Spleen (tissue), 11 donors: ENCODE data around the gene GNAO1. TPM values are rescaled to one million over a fixed set of nuclear protein-coding genes. Genes with fewer than 3 reads are reported as not detected.

Experiments used
- DNase-seq: peaks from one replicate; pipeline ENCODE4 v3.0.0-alpha.2; 2020
- H3K27ac ChIP-seq, 8 donors: fragments of 200-600 bp; sonication (generic) in 7 of 8; 1 replicate in 4 of 8; 2 replicates in 4 of 8; pipeline versions ENCODE4 v1.5.0 to v1.8.0; 2016 to 2021; ENCODE audit warnings: inconsistent platforms in 4 of 8, mild to moderate bottlenecking in 4 of 8, moderate library complexity in 1 of 8
- H3K27me3 ChIP-seq, 7 donors: fragments of 200-600 bp; sonication (generic) in 6 of 7; replicated peaks in 1 of 7; 1 replicate in 4 of 7; 2 replicates in 3 of 7; pipeline versions ENCODE4 v1.5.0 to v1.8.0; 2016 to 2021; ENCODE audit warnings: inconsistent platforms in 3 of 7, mild to moderate bottlenecking in 1 of 7
- H3K36me3 ChIP-seq, 6 donors: fragments of 200-600 bp; sonication (generic) in 5 of 6; 1 replicate in 4 of 6; 2 replicates in 2 of 6; pipeline versions ENCODE4 v1.5.0 to v1.8.0; 2016 to 2021; ENCODE audit warnings: inconsistent platforms in 2 of 6
- H3K4me1 ChIP-seq, 6 donors: fragments of 200-600 bp; sonication (generic) in 5 of 6; 1 replicate in 3 of 6; 2 replicates in 3 of 6; pipeline versions ENCODE4 v1.5.0 to v1.8.0; 2016 to 2021; ENCODE audit warnings: inconsistent platforms in 3 of 6
- H3K4me3 ChIP-seq, 8 donors: fragments of 200-600 bp; sonication (generic) in 7 of 8; 1 replicate in 4 of 8; 2 replicates in 4 of 8; pipeline versions ENCODE4 v1.5.0 to v1.8.0; 2016 to 2021; ENCODE audit warnings: inconsistent platforms in 4 of 8, mild to moderate bottlenecking in 4 of 8, moderate library complexity in 2 of 8
- H3K9me3 ChIP-seq, 8 donors: fragments of 200-600 bp; sonication (generic) in 7 of 8; 1 replicate in 4 of 8; 2 replicates in 4 of 8; pipeline versions ENCODE4 v1.5.0 to v1.8.0; 2016 to 2021; ENCODE audit warnings: inconsistent platforms in 4 of 8
- POLR2A ChIP-seq, 3 donors: fragments of 450-650 bp; IDR thresholded peaks; one replicate each; pipeline ENCODE4 v1.5.1; 2017; ENCODE audit warnings: antibody characterized with exemption in 3 of 3, mild to moderate bottlenecking in 1 of 3
- POLR2AphosphoS5 ChIP-seq, 3 donors: sonication (generic); formaldehyde crosslinking; IDR thresholded peaks; one replicate each; pipeline ENCODE4 v1.5.1; 2017; ENCODE audit warnings: antibody characterized with exemption in 3 of 3
- WGBS, 5 donors: extraction: QIAGEN DNeasy Blood & Tissue Kit in 3 of 5; methylation state at CpG; one replicate each; pipeline versions ENCODE4 v1.1.5 to v1.1.7; 2013 to 2018; 5-methylcytosine and 5-hydroxymethylcytosine counted together
- intact Hi-C: fragments of 100-400 bp; cut with DNase I; formaldehyde crosslinking; loops from one replicate; pipeline ENCODE4 v1.15.0; 2023; ENCODE audit warnings: low total_unique reads
- polyA plus RNA-seq, 3 donors: library from polyadenylated mRNA; stranded (reverse); fragments of 200-250 nt; gene quantifications; one replicate each; pipeline ENCODE4 v1.2.1, GENCODE V29; 2013
- total RNA-seq, 7 donors: library from RNA; depleted of rRNA in 3 of 7; stranded (reverse); fragments of >200 nt in 3 of 7; fragmentation: NEBNext Ultra II Directional in 4 of 7; extraction: Animal tissue kit (Norgen Biotek cat#: 25700) in 4 of 7; gene quantifications; one replicate each; pipeline versions ENCODE4 v1.1.0 to v1.2.1, GENCODE V29; 2016 to 2021
- TF ChIP-seq, protein P1 (sequence below), 11 experiments: fragments of 200-600 bp in 7 of 11; fragments of 450-650 bp in 4 of 11; sonication (generic) in 4 of 11; IDR thresholded peaks in 8 of 11; conservative IDR thresholded peaks in 3 of 11; 1 replicate in 7 of 11; 2 replicates in 4 of 11; pipeline versions ENCODE4 v1.4.0 to v1.8.0; 2016 to 2021; ENCODE audit warnings: antibody characterized with exemption in 11 of 11, inconsistent platforms in 4 of 11, mild to moderate bottlenecking in 1 of 11
- donor health status: healthy with polysubstance abuse.
- donor health status: DM: no; HTN: no; CAD: no; lungs with moderate emphysema.
- donor health status: DM: no; HTN: no; CAD: no.
- donor health status: Bipolar disorder and iron deficiency.
- donor health status: healthy.
- donor health status: DM: no; HTN: no; CAD: no.
- donor health status: DM: yes; HTN: yes; CAD: no.

GNAO1 gene
- total and polyA plus RNA-seq, 10 donors: 0.32 to 7.9 (median 4.7) TPM

GRCh38 chr16:56241596-56241995 lies 50.3 kb downstream of the GNAO1 start:
- intact Hi-C loops: no loop called here
- Histone ChIP-seq H3K9me3 (no peaks in the 10 kb centered on the region), H3K36me3 (no peaks in the 10 kb centered on the region), H3K27ac (no peak overlapping the region), H3K4me1 (peaks cover 0 to 8% (median 0%) of the 10 kb centered on the region in 6 donors), H3K4me3 (no peak overlapping the region), H3K27me3 (no peaks in the 10 kb centered on the region)
- no peak for DNase-seq
- TF ChIP-seq POLR2AphosphoS5 (IDR thresholded peaks at IDR 0.05) (no peak), POLR2A (IDR thresholded peaks at IDR 0.05) (no peak)
- TF ChIP-seq, protein P1, sequence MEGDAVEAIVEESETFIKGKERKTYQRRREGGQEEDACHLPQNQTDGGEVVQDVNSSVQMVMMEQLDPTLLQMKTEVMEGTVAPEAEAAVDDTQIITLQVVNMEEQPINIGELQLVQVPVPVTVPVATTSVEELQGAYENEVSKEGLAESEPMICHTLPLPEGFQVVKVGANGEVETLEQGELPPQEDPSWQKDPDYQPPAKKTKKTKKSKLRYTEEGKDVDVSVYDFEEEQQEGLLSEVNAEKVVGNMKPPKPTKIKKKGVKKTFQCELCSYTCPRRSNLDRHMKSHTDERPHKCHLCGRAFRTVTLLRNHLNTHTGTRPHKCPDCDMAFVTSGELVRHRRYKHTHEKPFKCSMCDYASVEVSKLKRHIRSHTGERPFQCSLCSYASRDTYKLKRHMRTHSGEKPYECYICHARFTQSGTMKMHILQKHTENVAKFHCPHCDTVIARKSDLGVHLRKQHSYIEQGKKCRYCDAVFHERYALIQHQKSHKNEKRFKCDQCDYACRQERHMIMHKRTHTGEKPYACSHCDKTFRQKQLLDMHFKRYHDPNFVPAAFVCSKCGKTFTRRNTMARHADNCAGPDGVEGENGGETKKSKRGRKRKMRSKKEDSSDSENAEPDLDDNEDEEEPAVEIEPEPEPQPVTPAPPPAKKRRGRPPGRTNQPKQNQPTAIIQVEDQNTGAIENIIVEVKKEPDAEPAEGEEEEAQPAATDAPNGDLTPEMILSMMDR (IDR thresholded peaks at IDR 0.05 in 8 of 11, conservative IDR thresholded peaks at IDR 0.05 in 3 of 11): no peak
- WGBS, 5 donors: 65 to 92% (median 68%) methylated on average over 2 of the region's 2 CpGs

- no peaks in the 10 kb centered on the region for H3K27me3 ChIP-seq
- no peak overlapping the region for H3K27ac ChIP-seq
- H3K9me3 ChIP-seq: no peaks in the 10 kb centered on the region
- H3K4me1 ChIP-seq: peaks cover 0 to 13% (median 0%) of the 10 kb centered on the region in 6 donors
- H3K4me3 ChIP-seq: no peak overlapping the region
- H3K36me3 ChIP-seq: no peaks in the 10 kb centered on the region
- intact Hi-C loops: no loop called here
- WGBS, 5 donors: 89 to 97% (median 93%) methylated on average over 4 of the region's 4 CpGs
- no peak for DNase-seq
- no peak for TF ChIP-seq POLR2A (IDR thresholded peaks at IDR 0.05)
- TF ChIP-seq, protein P1 (IDR thresholded peaks at IDR 0.05 in 8 of 11, conservative IDR thresholded peaks at IDR 0.05 in 3 of 11): no peak
These were observed 51.5 kb downstream of the GNAO1 start for GRCh38 chr16:56242740-56243139.

- DNase-seq: no peak
- no peaks in the 10 kb centered on the region for H3K27me3 ChIP-seq
These were observed 53.3 kb downstream of the GNAO1 start for GRCh38 chr16:56244612-56245011.

DNA sequence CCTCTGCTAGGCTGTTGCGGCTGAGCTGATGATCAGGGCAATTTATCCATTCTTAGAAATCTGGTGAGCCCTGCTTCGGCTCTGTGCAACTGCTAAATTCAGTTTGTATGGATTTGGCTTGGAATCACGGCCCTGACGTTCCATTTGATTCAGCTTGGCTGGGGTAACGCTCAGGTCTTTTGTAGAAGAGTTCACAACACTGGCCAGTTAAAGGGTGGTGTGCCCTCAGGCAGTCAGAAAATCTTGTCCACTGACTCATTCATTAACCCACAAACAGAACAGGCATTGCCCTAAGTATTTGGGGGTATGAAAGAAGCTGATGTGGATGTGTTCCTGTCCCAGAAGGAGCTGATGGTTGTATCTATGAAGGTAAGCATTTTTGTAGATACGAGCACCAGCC lies 53.9 kb downstream of the GNAO1 start:
- no peak for DNase-seq
- intact Hi-C loops: no loop called here
- H3K36me3 ChIP-seq: no peaks in the 10 kb centered on the region
- no peak overlapping the region for H3K27ac ChIP-seq
- no peak overlapping the region for H3K4me3 ChIP-seq
- 87 to 96% (median 89%) methylated on average over 6 of the region's 6 CpGs for WGBS, 5 donors
- H3K27me3 ChIP-seq: no peaks in the 10 kb centered on the region
- no peak for TF ChIP-seq POLR2AphosphoS5 (IDR thresholded peaks at IDR 0.05)
- no peaks in the 10 kb centered on the region for H3K9me3 ChIP-seq
- H3K4me1 ChIP-seq: peaks cover 0 to 13% (median 0%) of the 10 kb centered on the region in 6 donors

More at GRCh38 chr16:56244612-56245011, 53.3 kb downstream of the GNAO1 start:
- intact Hi-C loops: no loop called here
- H3K9me3 ChIP-seq: no peaks in the 10 kb centered on the region
- no peaks in the 10 kb centered on the region for H3K36me3 ChIP-seq
- peaks cover 0 to 13% (median 0%) of the 10 kb centered on the region in 6 donors for H3K4me1 ChIP-seq
- 84 to 96% (median 95%) methylated on average over 4 of the region's 4 CpGs for WGBS, 5 donors
- no peak overlapping the region for H3K4me3 ChIP-seq
- TF ChIP-seq POLR2AphosphoS5 (IDR thresholded peaks at IDR 0.05): no peak
- TF ChIP-seq POLR2A (IDR thresholded peaks at IDR 0.05): no peak
- TF ChIP-seq, protein P1 (IDR thresholded peaks at IDR 0.05 in 8 of 11, conservative IDR thresholded peaks at IDR 0.05 in 3 of 11): no peak
- H3K27ac ChIP-seq: no peak overlapping the region
